Ovary (tissue), 3 donors: ENCODE results near the gene SYNM.

Source experiments
- CTCF ChIP-seq, 3 donors: fragments of 450-650 bp in 2 of 3; fragments of 200-600 bp in 1 of 3; IDR thresholded peaks; one replicate each; pipeline versions ENCODE4 v1.5.1 to v1.8.0; 2016 to 2022; ENCODE audit warnings: antibody characterized with exemption in 3 of 3, mild to moderate bottlenecking in 1 of 3
- POLR2A ChIP-seq: fragments of 450-650 bp; IDR thresholded peaks from one replicate; pipeline ENCODE4 v1.6.1; 2017; ENCODE audit warnings: antibody characterized with exemption, mild to moderate bottlenecking, moderate library complexity
- donor health status: DM: no; HTN: no; CAD: no.

DNA sequence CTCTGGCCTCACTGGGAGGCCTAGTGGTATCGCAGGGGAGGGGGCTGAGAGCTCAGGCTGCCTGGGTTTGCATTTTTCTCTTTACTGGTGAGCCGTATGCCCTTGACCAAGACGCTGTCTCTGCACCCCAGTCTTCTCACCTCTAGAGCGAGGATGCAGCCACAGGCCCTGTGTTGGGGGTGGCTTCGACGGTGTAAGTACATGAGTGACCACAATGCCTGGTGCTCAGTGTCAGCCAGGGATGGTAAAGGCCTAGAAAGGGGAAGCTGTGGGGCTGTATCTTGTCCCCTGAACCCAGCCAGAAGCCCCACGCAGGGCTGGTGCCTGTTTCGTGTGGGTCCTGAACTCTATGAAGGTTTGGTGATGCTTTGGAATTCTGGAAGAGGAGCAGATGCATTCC, 19.8 kb downstream of the SYNM start:
- TF ChIP-seq POLR2A, result no peak
- no peak for TF ChIP-seq CTCF (IDR thresholded peaks at IDR 0.05)
